HG03103 (cell line): ENCODE results near the gene TMEM123.

ENCODE experiments used
- ATAC-seq: cut with Tn5 transposase; IDR thresholded peaks from one replicate; pipeline ENCODE4 v1.9.1; 2021; ENCODE audit warnings: low read depth; ENCODE audit not compliant: unreplicated experiment

The TMEM123 gene

GRCh38 chr11:102399189-102399588 is 53.4 kb downstream of the TMEM123 start:
- no peak for ATAC-seq

GRCh38 chr11:102398297-102398696 is 54.3 kb downstream of the TMEM123 start:
- no peak for ATAC-seq

- no peak for ATAC-seq
Observed at GRCh38 chr11:102396708-102397563, 55.6 kb downstream of the TMEM123 start.

- ATAC-seq = no peak
Observed at GRCh38 chr11:102395720-102396393, 56.7 kb downstream of the TMEM123 start.

- no peak for ATAC-seq
Observed at GRCh38 chr11:102393272-102393730, 59.3 kb downstream of the TMEM123 start.

- no peak for ATAC-seq
Observed at GRCh38 chr11:102391549-102392237, 60.9 kb downstream of the TMEM123 start.

- peak; percentile 66 for ATAC-seq
Observed at GRCh38 chr11:102390667-102391465, 61.7 kb downstream of the TMEM123 start.

- ATAC-seq = no peak
Observed at GRCh38 chr11:102389253-102389652, 63.3 kb downstream of the TMEM123 start.

- ATAC-seq = no peak
Observed at GRCh38 chr11:102387043-102387781, 65.4 kb downstream of the TMEM123 start.

GRCh38 chr11:102386136-102386734 is 66.3 kb downstream of the TMEM123 start:
- no peak for ATAC-seq

- no peak for ATAC-seq
Observed at GRCh38 chr11:102385085-102386007, 67.2 kb downstream of the TMEM123 start.

- no peak for ATAC-seq
Observed at GRCh38 chr11:102384419-102385079, 68.0 kb downstream of the TMEM123 start.

GRCh38 chr11:102383839-102384238 is 68.7 kb downstream of the TMEM123 start:
- ATAC-seq = no peak

- ATAC-seq = no peak
Observed at GRCh38 chr11:102382384-102382783, 70.2 kb downstream of the TMEM123 start.

- ATAC-seq = no peak
Observed at GRCh38 chr11:102378818-102379217, 73.7 kb downstream of the TMEM123 start.

GRCh38 chr11:102377891-102378290 is 74.7 kb downstream of the TMEM123 start:
- ATAC-seq = no peak

GRCh38 chr11:102375720-102376399 is 76.7 kb downstream of the TMEM123 start:
- ATAC-seq = no peak
